ENCODE results near the gene WRNIP1. TPM values are rescaled to one million over a fixed set of nuclear protein-coding genes. Genes with fewer than 3 reads are reported as not detected.

Gene WRNIP1
- total and polyA plus RNA-seq, 2 of the 13 experiments (the other 11 are each of a cell fraction or from before 2014, with no cell fraction given), result 77.7 to 90.3 TPM

DNA sequence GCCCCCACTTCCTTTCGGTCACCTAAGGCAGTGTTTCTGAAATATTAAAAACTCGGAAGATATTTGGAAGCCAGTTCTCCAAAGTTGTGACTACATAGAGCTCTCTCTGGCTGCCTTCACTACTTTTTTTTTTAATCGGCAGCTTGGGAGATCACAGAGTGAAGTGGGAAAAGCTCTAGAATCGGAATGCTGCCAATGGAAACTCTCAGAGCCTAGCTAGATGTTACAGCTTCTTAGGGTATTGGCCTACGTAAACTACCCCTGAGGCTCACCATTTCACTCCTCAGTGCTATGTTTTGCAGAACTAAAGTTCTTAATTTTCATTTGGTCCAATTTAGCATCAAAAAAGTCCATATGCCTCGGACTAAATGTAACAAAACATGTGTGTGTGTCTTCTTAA lies 61.9 kb downstream of the WRNIP1 start (continued):
- TF ChIP-seq, protein P1, sequence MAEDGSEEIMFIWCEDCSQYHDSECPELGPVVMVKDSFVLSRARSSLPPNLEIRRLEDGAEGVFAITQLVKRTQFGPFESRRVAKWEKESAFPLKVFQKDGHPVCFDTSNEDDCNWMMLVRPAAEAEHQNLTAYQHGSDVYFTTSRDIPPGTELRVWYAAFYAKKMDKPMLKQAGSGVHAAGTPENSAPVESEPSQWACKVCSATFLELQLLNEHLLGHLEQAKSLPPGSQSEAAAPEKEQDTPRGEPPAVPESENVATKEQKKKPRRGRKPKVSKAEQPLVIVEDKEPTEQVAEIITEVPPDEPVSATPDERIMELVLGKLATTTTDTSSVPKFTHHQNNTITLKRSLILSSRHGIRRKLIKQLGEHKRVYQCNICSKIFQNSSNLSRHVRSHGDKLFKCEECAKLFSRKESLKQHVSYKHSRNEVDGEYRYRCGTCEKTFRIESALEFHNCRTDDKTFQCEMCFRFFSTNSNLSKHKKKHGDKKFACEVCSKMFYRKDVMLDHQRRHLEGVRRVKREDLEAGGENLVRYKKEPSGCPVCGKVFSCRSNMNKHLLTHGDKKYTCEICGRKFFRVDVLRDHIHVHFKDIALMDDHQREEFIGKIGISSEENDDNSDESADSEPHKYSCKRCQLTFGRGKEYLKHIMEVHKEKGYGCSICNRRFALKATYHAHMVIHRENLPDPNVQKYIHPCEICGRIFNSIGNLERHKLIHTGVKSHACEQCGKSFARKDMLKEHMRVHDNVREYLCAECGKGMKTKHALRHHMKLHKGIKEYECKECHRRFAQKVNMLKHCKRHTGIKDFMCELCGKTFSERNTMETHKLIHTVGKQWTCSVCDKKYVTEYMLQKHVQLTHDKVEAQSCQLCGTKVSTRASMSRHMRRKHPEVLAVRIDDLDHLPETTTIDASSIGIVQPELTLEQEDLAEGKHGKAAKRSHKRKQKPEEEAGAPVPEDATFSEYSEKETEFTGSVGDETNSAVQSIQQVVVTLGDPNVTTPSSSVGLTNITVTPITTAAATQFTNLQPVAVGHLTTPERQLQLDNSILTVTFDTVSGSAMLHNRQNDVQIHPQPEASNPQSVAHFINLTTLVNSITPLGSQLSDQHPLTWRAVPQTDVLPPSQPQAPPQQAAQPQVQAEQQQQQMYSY (CRISPR knock-in tag; IDR thresholded peaks at IDR 0.05), result no peak
- TF ChIP-seq, protein P2, sequence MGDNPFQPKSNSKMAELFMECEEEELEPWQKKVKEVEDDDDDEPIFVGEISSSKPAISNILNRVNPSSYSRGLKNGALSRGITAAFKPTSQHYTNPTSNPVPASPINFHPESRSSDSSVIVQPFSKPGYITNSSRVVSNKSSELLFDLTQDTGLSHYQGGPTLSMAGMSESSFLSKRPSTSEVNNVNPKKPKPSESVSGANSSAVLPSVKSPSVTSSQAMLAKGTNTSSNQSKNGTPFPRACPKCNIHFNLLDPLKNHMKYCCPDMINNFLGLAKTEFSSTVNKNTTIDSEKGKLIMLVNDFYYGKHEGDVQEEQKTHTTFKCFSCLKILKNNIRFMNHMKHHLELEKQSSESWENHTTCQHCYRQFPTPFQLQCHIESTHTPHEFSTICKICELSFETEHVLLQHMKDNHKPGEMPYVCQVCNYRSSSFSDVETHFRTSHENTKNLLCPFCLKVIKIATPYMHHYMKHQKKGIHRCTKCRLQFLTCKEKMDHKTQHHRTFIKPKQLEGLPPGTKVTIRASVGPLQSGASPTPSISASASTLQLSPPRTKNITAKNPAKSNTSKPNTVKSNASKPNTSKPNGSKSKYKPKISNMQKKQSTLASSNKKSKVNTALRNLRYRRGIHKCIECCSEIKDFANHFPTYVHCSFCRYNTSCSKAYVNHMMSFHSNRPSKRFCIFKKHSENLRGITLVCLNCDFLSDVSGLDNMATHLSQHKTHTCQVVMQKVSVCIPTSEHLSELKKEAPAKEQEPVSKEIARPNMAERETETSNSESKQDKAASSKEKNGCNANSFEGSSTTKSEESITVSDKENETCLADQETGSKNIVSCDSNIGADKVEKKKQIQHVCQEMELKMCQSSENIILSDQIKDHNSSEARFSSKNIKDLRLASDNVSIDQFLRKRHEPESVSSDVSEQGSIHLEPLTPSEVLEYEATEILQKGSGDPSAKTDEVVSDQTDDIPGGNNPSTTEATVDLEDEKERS (CRISPR knock-in tag; IDR thresholded peaks at IDR 0.05), result no peak
- no peak for TF ChIP-seq GZF1 (CRISPR knock-in tag; IDR thresholded peaks at IDR 0.05)
- TF ChIP-seq GABPA (IDR thresholded peaks at IDR 0.05; ENCODE audit: low read depth, low read length), result no peak
- no peak for TF ChIP-seq GABPA (CRISPR knock-in tag; IDR thresholded peaks at IDR 0.05; ENCODE audit: low read depth)
- no peak for TF ChIP-seq ZNF430 (CRISPR knock-in tag; IDR thresholded peaks at IDR 0.05)
- no peak for TF ChIP-seq ZNF782 (CRISPR knock-in tag; IDR thresholded peaks at IDR 0.05; ENCODE audit: borderline replicate concordance)
- TF ChIP-seq NFYB (CRISPR knock-in tag; IDR thresholded peaks at IDR 0.05), result no peak
- TF ChIP-seq HNRNPLL (IDR thresholded peaks at IDR 0.05; ENCODE audit: low read depth, low read length, poor library complexity, severe bottlenecking), result no peak

Measured in HepG2 (cell line).